NT2/D1 (cell line): ENCODE measurements around the gene SPIC.

Source experiments
- SUZ12 ChIP-seq: IDR thresholded peaks from 2 replicates; pipeline ENCODE4 v1.6.1; 2011; ENCODE audit not compliant: insufficient read length, insufficient read depth; ENCODE audit errors: extremely low read depth
- YY1 ChIP-seq: IDR thresholded peaks from 2 replicates; pipeline ENCODE4 v1.6.1; 2011; ENCODE audit not compliant: insufficient read length, insufficient read depth
- ZNF274 ChIP-seq: IDR thresholded peaks from 2 replicates; pipeline ENCODE4 v1.6.1; 2011; ENCODE audit warnings: mild to moderate bottlenecking, low read depth, low read length

- no peak for TF ChIP-seq ZNF274
- TF ChIP-seq YY1: no peak
- TF ChIP-seq SUZ12: no peak
Observed at GRCh38 chr12:101498252-101498651, 23.1 kb downstream of the SPIC start.
